HepG2 (cell line): ENCODE results near the gene TMEM107. TPM values are rescaled to one million over a fixed set of nuclear protein-coding genes. Genes with fewer than 3 reads are reported as not detected.

Source experiments
- BCL6 ChIP-seq: IDR thresholded peaks from 2 replicates; pipeline ENCODE4 v1.6.1; 2016; ENCODE audit warnings: missing genetic modification reagents, missing compliant biosample characterization
- BRCA1 ChIP-seq: sonication (generic); formaldehyde crosslinking; IDR thresholded peaks from 2 replicates; pipeline ENCODE4 v1.4.0; 2020; ENCODE audit warnings: missing genetic modification reagents
- CHD2 ChIP-seq: IDR thresholded peaks from 2 replicates; pipeline ENCODE4 v1.6.1; 2011; ENCODE audit warnings: low read depth, low read length, improper control_type of control experiment
- EHMT2 ChIP-seq: fragments of 200-600 bp; sonication (generic); IDR thresholded peaks from 2 replicates; pipeline ENCODE4 v1.7.0; 2017; ENCODE audit warnings: antibody characterized with exemption, low read depth, low read length, borderline replicate concordance
- HMGA1 ChIP-seq: sonication (generic); formaldehyde crosslinking; conservative IDR thresholded peaks from 2 replicates; pipeline ENCODE4 v1.4.0; 2020; ENCODE audit warnings: missing genetic modification reagents
- HNRNPL ChIP-seq: fragments of 200-400 bp; formaldehyde crosslinking; IDR thresholded peaks from 2 replicates; pipeline ENCODE4 v1.6.1; 2017; ENCODE audit warnings: mild to moderate bottlenecking, low read depth, low read length
- KDM5A ChIP-seq: fragments of 200-600 bp; sonication (generic); IDR thresholded peaks from 2 replicates; pipeline ENCODE4 v1.7.0; 2018; ENCODE audit warnings: antibody characterized with exemption, mild to moderate bottlenecking, low read length, borderline replicate concordance
- NPAS2 ChIP-seq: sonication (generic); formaldehyde crosslinking; IDR thresholded peaks from 2 replicates; pipeline ENCODE4 v1.8.0; 2022; ENCODE audit warnings: mild to moderate bottlenecking, missing genetic modification reagents, borderline replicate concordance
- PITX1 ChIP-seq: sonication (generic); formaldehyde crosslinking; IDR thresholded peaks from 2 replicates; pipeline ENCODE4 v1.5.1; 2020; ENCODE audit warnings: mild to moderate bottlenecking, missing genetic modification reagents
- POLR2AphosphoS5 ChIP-seq: IDR thresholded peaks from 2 replicates; pipeline ENCODE4 v1.6.1; 2012; ENCODE audit warnings: low read depth, low read length
- SALL1 ChIP-seq: sonication (generic); formaldehyde crosslinking; IDR thresholded peaks from 2 replicates; pipeline ENCODE4 v1.8.0; 2022; ENCODE audit warnings: mild to moderate bottlenecking, missing genetic modification reagents
- SRSF4 ChIP-seq: fragments of 200-400 bp; formaldehyde crosslinking; IDR thresholded peaks from one replicate; pipeline ENCODE4 v1.6.1; 2018; ENCODE audit warnings: mild to moderate bottlenecking, low read depth, low read length, moderate library complexity; ENCODE audit not compliant: poor library complexity, severe bottlenecking
- STAG1 ChIP-seq: sonication (generic); formaldehyde crosslinking; IDR thresholded peaks from 2 replicates; pipeline ENCODE4 v1.4.0; 2020; ENCODE audit warnings: missing genetic modification reagents
- TOE1 ChIP-seq: sonication (generic); formaldehyde crosslinking; IDR thresholded peaks from 2 replicates; pipeline ENCODE4 v1.4.0; 2020; ENCODE audit warnings: mild to moderate bottlenecking, missing genetic modification reagents
- TP53 ChIP-seq: sonication (generic); formaldehyde crosslinking; conservative IDR thresholded peaks from 2 replicates; pipeline ENCODE4 v1.4.0; 2020; ENCODE audit warnings: missing genetic modification reagents
- ZFP36 ChIP-seq: fragments of 150-350 bp; IDR thresholded peaks from 2 replicates; pipeline ENCODE4 v1.6.1; 2018; ENCODE audit warnings: borderline replicate concordance, low read length, low read depth; ENCODE audit not compliant: partially characterized antibody
- ZNF124 ChIP-seq: sonication (generic); formaldehyde crosslinking; IDR thresholded peaks from 2 replicates; pipeline ENCODE4 v1.4.0; 2020; ENCODE audit warnings: missing genetic modification reagents
- ZNF20 ChIP-seq: sonication (generic); formaldehyde crosslinking; IDR thresholded peaks from 2 replicates; pipeline ENCODE4 v1.4.0; 2020; ENCODE audit warnings: mild to moderate bottlenecking, moderate library complexity, missing genetic modification reagents
- ZNF326 ChIP-seq: sonication (generic); formaldehyde crosslinking; IDR thresholded peaks from 2 replicates; pipeline ENCODE4 v1.4.0; 2020; ENCODE audit warnings: missing genetic modification reagents, borderline replicate concordance
- ZNF34 ChIP-seq: sonication (generic); formaldehyde crosslinking; IDR thresholded peaks from 2 replicates; pipeline ENCODE4 v1.4.0; 2020; ENCODE audit warnings: mild to moderate bottlenecking, missing genetic modification reagents, borderline replicate concordance
- ZNF367 ChIP-seq: sonication (generic); formaldehyde crosslinking; IDR thresholded peaks from 2 replicates; pipeline ENCODE4 v1.4.0; 2020; ENCODE audit warnings: missing genetic modification reagents, borderline replicate concordance
- ZNF451 ChIP-seq: sonication (generic); formaldehyde crosslinking; IDR thresholded peaks from 2 replicates; pipeline ENCODE4 v1.5.0; 2020; ENCODE audit warnings: mild to moderate bottlenecking, missing genetic modification reagents
- ZNF614 ChIP-seq: IDR thresholded peaks from 2 replicates; pipeline ENCODE4 v1.6.1; 2018; ENCODE audit warnings: missing biosample characterization, missing genetic modification reagents, inconsistent platforms, borderline replicate concordance
- ZNF720 ChIP-seq: sonication (generic); formaldehyde crosslinking; IDR thresholded peaks from 2 replicates; pipeline ENCODE4 v1.4.0; 2020; ENCODE audit warnings: missing genetic modification reagents
- polyA plus RNA-seq, 8 experiments: library from polyadenylated mRNA; depleted of rRNA in 3 of 8; stranded (reverse) in 7 of 8; unstranded in 1 of 8; fragments of >200 nt; fragmentation: Illumina TruSeq in 4 of 8; extraction: Trizol in 4 of 8; gene quantifications; 2 replicates each; pipeline versions ENCODE4 v1.2.1 to v1.2.3, GENCODE V29; 2011 to 2016; ENCODE audit warnings: low read depth in 4 of 8, missing spikeins in 1 of 8, mixed read lengths in 1 of 8; ENCODE audit not compliant: insufficient read depth in 1 of 8
- total RNA-seq, 5 experiments: library from RNA; depleted of rRNA; stranded (reverse); fragments of >200 nt; fragmentation: Illumina TruSeq; extraction: Trizol; gene quantifications; 2 replicates each; pipeline ENCODE4 v1.2.3, GENCODE V29; 2016; ENCODE audit warnings: low read depth in 1 of 5
- TF ChIP-seq, protein P1 (sequence below): sonication (generic); formaldehyde crosslinking; IDR thresholded peaks from 2 replicates; pipeline ENCODE4 v1.8.0; 2022; ENCODE audit warnings: mild to moderate bottlenecking, missing genetic modification reagents; ENCODE audit not compliant: insufficient replicate concordance
- TF ChIP-seq, protein P2 (sequence below): IDR thresholded peaks from 2 replicates; pipeline ENCODE4 v1.6.1; 2016
- TF ChIP-seq, protein P3 (sequence below): fragments of 450-650 bp; IDR thresholded peaks from 2 replicates; pipeline ENCODE4 v1.6.1; 2017; ENCODE audit warnings: mild to moderate bottlenecking

Gene TMEM107
- total and polyA plus RNA-seq, 2 of the 13 experiments (the other 11 are each of a cell fraction or from before 2014, with no cell fraction given) = 7.2 to 15.3 TPM

DNA sequence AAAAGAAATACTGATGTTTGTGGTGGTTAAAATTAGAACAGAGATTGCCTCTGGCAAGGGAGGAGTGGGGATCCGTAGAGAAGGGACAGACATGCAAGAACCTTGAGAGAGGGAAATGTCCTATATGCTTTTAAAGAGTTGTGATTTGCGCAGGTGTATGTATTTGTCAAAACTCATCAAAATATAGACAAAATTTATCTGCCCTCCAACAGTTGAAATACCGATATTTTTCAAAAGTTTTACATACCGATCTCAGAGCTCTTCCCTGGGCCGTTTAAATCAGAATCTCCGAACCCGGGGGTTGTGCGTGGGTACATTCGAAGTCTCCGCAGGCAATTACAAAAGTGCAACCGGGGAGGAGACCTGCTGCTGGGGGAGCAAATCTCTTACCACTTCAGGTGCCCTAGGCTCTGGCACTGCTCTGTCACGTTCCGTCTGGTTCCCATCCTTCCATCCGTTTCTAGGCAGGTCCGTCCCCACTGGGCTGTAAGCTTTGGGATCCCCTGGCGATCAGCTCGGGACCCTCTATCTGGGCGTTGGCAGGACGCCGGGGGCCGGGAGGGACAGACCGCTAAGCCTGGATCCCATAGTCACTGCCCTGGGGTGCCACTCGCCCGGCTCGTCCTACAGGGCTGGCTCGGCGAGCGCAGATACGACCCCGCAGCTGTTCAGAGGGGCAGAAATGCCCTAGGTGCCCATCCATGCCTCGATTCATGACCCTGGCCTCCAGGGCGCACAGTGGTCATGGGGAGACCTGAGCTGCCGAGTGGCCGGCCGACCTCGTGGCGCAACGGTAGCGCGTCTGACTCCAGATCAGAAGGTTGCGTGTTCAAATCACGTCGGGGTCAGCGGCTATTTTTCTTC, 9.6 kb upstream of the TMEM107 start (continued):
- TF ChIP-seq SALL1 (CRISPR knock-in tag) (peak; percentile 53), ZNF326 (CRISPR knock-in tag) (no peak), BRCA1 (peak; percentile 48; the same call in 1 of the 2 replicates), TOE1 (CRISPR knock-in tag) (no peak), ZNF20 (CRISPR knock-in tag) (no peak), ZFP36 (no peak), ZNF720 (no peak), BCL6 (CRISPR knock-in tag) (no peak), ZNF451 (0 out of 2 replicates have a peak, but pooled peaks have one; percentile 5), ZNF34 (CRISPR knock-in tag) (no peak), CHD2 (no peak), HNRNPL (peak; percentile 98), NPAS2 (CRISPR knock-in tag) (no peak), PITX1 (CRISPR knock-in tag) (no peak; the same call in 1 of the 2 replicates), SRSF4 (no peak), STAG1 (CRISPR knock-in tag) (no peak), HMGA1 (no peak), POLR2AphosphoS5 (no peak), ZNF367 (no peak), ZNF614 (CRISPR knock-in tag) (no peak), KDM5A (no peak), TP53 (CRISPR knock-in tag) (no peak; the same call in 1 of the 2 replicates), EHMT2 (no peak), ZNF124 (CRISPR knock-in tag) (peak; percentile 43; the same call in 1 of the 2 replicates)
- TF ChIP-seq, protein P1, sequence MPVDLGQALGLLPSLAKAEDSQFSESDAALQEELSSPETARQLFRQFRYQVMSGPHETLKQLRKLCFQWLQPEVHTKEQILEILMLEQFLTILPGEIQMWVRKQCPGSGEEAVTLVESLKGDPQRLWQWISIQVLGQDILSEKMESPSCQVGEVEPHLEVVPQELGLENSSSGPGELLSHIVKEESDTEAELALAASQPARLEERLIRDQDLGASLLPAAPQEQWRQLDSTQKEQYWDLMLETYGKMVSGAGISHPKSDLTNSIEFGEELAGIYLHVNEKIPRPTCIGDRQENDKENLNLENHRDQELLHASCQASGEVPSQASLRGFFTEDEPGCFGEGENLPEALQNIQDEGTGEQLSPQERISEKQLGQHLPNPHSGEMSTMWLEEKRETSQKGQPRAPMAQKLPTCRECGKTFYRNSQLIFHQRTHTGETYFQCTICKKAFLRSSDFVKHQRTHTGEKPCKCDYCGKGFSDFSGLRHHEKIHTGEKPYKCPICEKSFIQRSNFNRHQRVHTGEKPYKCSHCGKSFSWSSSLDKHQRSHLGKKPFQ (CRISPR knock-in tag) = no peak
- TF ChIP-seq, protein P2, sequence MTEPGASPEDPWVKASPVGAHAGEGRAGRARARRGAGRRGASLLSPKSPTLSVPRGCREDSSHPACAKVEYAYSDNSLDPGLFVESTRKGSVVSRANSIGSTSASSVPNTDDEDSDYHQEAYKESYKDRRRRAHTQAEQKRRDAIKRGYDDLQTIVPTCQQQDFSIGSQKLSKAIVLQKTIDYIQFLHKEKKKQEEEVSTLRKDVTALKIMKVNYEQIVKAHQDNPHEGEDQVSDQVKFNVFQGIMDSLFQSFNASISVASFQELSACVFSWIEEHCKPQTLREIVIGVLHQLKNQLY (CRISPR knock-in tag) = peak; percentile 57; the same call in 1 of the 2 replicates
- TF ChIP-seq, protein P3, sequence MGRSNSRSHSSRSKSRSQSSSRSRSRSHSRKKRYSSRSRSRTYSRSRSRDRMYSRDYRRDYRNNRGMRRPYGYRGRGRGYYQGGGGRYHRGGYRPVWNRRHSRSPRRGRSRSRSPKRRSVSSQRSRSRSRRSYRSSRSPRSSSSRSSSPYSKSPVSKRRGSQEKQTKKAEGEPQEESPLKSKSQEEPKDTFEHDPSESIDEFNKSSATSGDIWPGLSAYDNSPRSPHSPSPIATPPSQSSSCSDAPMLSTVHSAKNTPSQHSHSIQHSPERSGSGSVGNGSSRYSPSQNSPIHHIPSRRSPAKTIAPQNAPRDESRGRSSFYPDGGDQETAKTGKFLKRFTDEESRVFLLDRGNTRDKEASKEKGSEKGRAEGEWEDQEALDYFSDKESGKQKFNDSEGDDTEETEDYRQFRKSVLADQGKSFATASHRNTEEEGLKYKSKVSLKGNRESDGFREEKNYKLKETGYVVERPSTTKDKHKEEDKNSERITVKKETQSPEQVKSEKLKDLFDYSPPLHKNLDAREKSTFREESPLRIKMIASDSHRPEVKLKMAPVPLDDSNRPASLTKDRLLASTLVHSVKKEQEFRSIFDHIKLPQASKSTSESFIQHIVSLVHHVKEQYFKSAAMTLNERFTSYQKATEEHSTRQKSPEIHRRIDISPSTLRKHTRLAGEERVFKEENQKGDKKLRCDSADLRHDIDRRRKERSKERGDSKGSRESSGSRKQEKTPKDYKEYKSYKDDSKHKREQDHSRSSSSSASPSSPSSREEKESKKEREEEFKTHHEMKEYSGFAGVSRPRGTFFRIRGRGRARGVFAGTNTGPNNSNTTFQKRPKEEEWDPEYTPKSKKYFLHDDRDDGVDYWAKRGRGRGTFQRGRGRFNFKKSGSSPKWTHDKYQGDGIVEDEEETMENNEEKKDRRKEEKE = no peak
